Measurements from ENCODE around the gene LKAAEAR1.

- TF ChIP-seq CTCF (IDR thresholded peaks at IDR 0.05) (no peak), POLR2AphosphoS5 (IDR thresholded peaks at IDR 0.05) (no peak)
Observed at GRCh38 chr20:64103871-64104666, 19.9 kb upstream of the LKAAEAR1 start.

All from breast epithelium (tissue), 3 donors.